HG02678 (cell line): ENCODE data around the gene L3MBTL4.

ENCODE experiments used
- ATAC-seq: cut with Tn5 transposase; IDR thresholded peaks from one replicate; pipeline ENCODE4 v1.9.1; 2021; ENCODE audit warnings: mild to moderate bottlenecking, moderate library complexity; ENCODE audit not compliant: unreplicated experiment

L3MBTL4 gene

DNA sequence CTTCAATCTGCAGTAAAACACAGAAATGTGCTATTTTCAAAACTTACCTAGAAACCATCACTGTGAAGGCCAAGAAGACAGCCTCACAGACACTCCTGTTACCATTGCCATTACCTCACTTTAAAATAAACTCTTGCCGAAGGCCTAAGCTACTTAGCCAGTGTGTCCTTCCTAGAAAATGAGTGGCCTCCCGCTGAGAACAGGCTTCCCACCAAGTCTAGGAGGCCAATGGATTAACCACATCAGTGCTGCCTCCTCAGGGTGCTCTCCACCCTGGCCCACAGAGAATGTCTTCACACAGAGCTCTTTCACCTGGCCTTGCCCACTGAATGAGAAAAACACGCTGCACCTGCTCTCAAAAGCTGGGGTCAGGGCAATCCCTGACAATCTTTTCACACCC, 47.5 kb downstream of the L3MBTL4 start:
- no peak for ATAC-seq

DNA sequence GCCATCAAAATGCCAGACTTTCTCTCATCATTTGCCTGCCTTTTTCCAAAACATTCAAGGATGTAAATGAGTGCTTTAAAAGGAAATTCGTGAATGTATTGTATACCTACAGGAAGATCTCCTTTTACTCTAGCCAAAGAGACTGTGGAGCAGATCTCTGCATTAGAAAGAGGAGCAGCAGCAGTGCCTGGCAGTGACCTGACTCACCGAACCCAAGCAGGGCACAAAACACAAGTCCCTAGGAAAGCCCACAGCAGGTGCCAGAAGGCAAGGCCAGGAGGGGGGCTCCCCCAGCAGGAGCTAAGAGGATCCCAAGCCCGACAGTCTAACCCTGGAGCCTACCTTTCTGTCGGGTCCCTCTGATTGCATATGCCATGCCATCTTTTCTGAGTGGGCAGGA, 47.9 kb downstream of the L3MBTL4 start:
- ATAC-seq: no peak

DNA sequence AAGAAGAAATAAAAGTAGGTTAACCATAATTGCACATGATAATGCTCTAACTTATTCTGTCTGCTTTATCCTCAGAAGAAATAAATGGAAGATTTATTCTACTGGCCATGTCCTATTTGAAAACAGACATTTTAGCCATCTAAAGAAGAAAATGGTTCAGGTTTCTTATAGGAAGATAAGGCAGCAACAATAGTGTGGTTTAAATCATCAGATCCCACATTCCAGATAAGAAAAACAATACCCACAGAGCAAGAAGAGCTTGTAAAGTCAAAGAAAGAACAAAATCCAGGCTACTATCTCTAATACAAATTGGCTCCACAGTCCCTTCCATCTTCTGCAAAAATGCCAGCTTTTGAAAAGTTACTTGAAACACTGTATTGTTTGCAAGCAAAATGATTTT, 49.3 kb downstream of the L3MBTL4 start:
- ATAC-seq: no peak

DNA sequence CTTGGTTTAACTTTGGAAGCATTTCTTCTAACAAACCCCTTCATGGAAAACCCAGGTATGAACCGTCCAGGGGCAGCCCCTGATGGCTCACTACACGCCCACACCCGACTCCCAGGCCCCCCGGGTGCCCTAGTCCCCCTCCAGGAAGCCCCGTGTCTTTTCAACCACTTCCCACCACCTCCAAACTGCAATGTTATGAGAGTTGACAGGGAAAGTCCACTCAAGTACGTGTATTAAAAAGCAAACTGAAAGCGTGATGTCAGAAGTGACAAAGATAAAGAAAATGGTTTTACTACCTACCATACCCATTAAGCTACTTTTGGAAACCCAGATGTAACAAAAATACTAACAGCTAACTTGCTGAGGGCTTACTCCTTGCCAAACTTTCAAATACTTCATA, 51.5 kb downstream of the L3MBTL4 start:
- ATAC-seq: peak; percentile 63

DNA sequence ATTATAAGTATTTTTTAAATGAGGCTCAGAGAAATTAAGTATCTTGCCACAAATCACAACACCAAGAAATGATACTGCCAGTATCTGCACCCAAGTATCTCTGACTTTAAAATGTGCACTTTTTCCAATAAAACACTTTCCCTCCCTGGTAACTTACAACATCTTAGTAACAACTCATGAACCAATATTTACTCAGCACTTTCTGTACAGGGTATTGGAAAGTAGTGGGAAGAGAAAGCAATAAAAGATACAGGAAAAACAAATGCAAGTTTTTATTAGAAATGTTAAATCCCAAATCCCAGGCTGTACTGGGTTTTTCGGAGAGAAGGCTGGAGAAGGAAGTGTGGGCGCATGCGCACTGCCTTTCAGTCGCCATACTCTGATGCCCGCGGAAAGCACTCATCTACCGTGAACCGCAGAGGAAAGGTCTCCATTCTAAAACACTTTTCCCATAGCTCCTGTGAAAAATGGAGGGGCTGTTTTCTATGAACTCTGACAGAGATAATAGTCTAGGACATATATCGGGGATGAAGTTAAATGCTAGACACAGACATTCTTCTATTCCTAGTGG, 52.1 kb downstream of the L3MBTL4 start:
- ATAC-seq: no peak

DNA sequence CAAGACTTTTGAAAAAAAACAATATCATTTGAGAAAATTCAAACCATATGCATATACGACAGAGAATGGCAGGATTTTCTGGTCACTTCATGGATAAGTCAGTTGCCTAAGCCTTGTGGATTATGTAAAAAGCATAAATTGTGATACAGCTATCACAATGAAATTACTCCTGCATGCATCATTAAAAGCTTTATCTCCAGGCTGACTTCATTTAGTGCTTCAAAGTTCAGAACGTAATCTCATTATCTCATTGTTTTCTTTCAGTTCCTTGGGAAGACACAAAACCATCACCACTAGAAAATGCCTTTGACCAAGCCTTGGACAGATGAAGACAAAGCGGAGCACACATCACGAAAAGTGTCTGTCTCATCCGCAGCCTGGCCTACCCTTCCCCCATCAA, 57.0 kb downstream of the L3MBTL4 start:
- no peak for ATAC-seq

DNA sequence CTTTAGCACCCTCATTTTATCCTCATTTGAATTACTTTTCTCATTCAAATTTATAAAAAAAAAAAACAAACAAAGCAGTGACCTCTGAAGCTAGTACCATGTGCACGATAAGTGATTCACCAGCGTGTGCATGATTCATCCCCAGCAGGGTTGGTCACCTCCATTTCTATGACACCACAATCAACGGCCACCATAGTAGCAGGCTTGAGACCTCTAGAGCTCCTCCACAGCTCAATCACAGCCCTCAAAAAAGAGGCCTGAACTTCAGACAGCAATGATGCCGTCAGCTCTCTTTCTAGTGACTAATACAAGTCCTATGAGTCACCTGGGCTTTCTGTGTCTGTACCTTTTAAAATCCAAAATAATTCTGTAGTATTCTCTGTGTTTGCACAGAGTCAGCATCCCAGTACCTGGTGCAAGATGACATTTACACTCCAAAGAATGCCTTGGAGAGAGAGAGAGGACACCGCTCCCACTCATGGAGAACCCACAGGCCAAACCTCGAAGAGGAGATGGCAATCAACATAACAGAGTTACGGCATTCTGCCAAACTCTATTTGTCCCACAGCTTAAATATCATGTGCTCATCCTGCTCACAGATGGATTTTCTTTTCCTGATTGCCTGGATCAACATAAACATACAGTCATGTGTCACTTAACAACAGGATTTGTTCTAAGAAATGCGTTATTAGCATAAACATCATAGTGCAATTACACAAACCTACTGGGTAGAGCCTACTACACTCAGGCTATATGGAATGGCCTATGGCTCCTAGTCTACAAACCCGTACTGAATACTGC, 58.7 kb downstream of the L3MBTL4 start:
- ATAC-seq: no peak

DNA sequence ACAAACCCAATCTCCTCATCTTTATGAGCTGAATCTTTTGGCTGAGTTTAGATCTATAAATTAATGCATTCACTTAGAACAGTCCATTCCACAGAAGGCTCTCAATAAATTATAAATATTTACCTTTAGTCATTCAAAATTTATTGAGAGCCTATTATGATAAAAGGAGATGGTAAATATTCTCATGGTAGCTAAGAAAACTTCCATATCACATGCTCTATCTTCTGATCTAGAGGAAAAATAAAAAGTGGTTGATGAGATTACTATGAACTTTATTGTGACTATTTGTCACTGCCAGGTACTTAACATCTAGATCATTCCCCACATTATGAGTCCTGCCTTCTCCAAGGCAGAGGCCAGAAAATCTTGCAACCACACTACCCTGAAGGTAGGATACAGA, 62.4 kb downstream of the L3MBTL4 start:
- no peak for ATAC-seq

DNA sequence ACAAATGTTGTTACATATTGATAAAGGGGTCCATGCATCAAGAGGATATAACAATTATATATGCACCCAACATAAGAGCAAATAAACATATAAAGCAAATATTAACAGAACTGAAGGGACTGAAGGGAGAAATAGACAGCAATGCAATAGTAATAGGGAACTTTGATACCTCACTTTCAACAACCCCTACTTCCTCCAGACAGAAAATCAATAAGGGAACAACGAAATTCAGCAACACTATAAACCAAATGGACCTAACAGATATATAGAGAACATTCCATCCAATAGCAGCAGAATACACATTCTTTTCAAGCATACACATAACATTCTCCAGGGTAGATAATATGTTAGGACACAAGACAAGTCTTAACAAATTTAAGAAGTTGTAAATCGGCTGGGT, 71.7 kb downstream of the L3MBTL4 start:
- no peak for ATAC-seq

DNA sequence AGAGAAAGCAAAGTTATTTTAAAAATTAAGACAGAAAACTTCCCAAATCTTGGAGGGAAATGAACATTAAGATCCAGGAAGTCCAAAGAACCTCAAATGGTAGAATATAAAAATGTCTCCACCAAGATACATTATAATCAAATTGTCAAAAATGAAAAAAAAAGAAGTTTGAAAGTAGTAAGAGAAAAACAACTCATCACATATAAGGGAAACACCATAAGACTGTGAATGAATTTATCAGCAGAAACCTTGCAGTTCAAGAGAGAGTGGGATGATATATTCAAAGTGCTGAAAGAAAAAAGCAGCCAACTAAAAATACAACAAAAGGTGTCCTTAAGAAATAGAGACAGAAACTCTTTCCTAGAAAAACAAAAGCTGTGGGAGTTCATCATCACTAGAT, 73.0 kb downstream of the L3MBTL4 start:
- ATAC-seq: no peak

DNA sequence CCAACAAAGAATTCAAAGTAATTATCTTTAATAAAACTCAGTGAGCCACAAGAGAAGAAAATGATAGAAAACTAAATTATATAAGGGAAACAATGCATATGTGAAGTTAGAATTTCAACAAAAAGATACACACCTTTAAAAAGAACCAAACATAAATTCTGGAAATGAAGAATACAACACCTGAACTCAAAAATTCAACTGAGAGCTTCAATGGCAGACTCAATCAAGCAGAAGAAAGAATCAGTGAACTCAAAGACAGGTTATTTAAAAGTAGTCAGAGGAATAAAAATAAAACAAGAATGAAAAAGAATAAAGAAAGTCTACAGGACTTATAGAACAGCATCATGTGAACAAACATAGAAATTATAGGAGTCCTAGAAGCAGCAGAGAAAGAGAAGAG, 73.4 kb downstream of the L3MBTL4 start:
- no peak for ATAC-seq

DNA sequence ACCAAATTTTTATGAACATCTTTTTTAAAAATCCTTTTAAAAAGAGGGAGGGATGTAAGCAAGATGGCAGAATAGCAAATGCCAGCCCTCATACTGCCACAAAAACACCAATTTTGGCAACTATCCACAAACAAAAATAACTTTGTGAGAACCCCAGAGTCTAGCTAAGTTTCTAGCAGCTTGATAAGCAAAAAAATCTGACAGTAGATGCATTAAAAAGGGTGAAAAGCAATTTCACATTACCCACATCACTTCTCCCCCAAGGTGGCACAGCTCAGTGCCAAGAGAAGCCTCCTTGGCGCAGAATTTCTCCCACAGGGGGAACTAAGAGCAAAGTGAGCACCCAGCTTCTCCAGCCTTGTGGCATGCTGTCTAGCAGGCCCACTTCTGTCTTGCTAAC, 74.6 kb downstream of the L3MBTL4 start:
- ATAC-seq: no peak

DNA sequence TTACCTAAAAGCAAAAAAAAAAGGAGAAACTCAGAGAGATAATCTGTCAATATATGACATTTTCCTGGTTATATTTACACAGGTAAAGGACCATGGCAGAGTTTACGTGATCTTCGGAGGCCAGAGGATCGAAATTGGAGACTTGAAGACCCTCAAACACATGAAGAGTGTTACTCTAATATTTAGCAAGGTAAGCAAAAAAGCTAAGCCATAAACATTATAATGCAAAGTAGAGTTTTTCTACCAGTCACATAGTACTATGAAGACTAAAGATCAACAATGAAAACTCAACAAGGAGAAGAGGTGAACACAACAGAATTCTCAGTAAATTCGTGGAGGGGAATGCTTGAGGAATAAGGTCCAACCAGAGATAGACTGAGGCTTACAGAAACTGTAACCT, 78.5 kb downstream of the L3MBTL4 start:
- ATAC-seq: no peak

DNA sequence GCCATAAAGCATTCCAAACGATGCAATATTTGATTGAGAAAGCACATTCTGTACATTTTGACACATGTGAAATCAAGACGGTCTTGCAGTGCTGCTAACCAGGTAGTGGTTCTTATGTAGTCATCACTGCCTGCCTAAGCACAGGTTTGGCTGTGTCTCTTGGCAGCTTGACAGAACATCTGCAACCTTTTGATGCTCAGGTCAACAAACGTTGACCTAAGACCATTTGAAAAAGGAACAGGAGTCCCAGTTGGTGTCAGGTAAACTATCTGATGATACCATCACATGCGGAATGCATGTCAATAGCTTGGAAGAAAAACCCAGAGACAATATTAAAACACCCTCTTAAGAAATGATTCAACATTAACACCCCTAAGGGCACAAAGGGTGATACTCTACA, 80.7 kb downstream of the L3MBTL4 start:
- no peak for ATAC-seq

DNA sequence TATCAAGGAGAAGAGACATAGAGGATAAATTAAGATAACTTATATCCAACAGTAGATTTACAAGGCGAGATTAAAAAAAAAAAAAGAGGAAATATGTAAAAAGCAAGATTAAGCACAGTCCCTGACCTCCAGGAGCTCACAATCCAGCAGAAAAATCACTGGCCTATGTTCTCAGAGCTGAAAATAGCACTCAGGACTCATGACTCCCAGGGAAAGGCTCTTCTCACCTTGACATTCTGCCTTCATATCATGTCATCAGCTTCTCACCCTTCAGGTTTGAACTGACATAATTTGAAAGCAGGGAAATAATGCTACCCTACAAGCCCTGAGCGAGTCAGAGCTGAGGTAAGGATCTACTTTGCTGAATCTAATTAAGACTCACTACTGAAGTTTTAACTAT, 82.8 kb downstream of the L3MBTL4 start:
- ATAC-seq: no peak

DNA sequence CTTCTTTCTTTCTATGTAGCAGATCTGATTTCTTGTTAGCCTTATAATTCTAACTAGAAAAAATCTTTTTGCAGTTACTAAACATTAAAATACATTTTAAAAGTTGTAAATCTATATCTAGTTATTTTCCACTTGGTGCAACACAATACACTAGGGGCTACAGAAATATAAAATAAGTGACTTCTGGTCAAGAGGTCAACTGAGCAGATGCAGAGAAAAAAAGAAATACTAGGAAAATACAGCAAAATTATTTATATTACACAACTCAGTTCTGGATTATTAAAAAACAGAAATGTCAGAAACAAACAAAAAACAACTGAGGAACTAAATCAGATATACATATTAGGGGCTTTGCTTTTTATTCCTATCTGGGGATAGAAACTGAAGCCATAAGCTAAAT, 83.9 kb downstream of the L3MBTL4 start:
- no peak for ATAC-seq

DNA sequence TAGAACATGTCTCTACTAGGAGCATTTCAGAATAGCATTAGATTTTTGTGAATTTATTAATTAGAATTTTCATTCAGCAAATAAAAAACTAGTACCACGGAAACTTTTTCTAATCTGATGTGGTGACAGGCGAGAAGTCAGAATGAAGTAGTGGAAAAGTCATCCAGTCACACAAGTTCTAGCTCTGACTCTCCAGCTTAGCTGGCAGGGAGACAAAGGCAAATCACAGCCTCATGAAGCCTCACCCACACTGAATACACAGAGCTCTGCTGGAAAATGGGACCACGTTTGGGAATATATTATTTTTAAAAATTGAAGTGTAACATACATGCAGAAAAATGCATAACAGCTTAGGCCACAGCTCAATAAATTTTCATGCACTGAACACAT, 86.1 kb downstream of the L3MBTL4 start:
- ATAC-seq: no peak

DNA sequence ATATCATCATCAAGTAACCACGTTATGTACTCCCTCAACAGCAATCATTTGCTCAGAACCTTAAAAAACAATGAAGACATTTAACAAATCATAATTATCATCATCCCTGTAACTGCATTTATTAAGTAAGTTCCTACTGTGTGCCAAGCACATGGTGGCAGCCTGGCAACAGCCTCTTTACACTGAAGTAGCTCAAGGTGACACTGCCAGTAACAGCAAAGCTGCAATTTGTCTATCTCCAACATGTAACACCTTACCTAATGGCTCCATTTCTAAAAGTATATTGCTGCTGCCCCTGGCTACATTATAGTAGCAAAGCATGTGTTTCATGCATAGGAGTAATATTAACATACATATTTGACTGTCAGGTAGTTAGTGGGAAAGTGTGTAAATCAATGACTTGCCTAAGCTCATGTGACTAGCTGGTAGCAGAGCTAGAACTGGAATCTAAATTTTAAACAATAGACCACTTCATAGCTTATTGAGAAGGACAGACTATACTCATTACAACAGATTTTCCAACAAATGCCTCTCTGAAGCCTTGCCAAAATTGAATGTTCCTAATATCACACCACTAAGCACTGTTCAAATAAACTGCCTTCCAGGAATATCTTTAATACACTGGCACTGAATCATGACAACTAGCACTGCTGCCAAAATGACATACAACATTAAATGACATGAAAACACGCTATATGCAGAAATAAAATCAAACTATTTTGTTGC, 86.7 kb downstream of the L3MBTL4 start:
- no peak for ATAC-seq

DNA sequence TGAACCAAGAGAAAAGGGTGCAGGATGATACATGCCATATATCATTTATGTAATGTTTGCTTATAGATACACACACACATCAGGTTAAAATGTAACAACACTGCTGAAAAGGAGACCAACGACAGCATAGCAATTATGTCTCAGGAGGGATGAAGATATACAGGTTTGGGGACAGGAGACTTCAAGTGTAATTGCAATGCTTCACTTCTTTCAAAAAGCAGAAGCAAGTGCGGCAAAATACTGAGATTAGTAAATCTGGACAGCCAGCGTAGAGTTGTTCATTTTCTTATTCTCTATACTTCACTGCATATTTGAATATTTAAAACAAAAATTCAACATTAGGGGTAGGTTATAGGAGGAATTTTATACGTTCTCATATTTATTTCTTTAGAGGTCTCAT, 87.2 kb downstream of the L3MBTL4 start:
- ATAC-seq: no peak

DNA sequence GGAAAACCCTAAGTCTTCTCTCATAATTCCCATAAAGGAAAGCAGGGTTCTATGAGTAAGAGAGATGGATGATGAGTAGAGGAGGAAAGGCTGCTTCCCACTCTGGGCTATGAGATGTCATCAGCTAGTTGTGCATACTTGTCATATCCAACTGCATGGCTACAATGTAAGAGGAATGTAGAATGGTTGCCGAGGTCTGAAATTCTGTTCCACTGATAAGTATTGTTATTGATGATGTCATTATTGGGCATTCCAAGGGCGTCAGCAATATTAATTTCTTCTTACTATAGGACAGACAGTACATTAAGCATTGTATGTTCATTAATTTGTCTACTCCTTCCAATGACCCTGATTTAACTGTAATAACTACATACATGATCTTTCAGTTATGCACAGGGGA, 88.1 kb downstream of the L3MBTL4 start:
- ATAC-seq: no peak

DNA sequence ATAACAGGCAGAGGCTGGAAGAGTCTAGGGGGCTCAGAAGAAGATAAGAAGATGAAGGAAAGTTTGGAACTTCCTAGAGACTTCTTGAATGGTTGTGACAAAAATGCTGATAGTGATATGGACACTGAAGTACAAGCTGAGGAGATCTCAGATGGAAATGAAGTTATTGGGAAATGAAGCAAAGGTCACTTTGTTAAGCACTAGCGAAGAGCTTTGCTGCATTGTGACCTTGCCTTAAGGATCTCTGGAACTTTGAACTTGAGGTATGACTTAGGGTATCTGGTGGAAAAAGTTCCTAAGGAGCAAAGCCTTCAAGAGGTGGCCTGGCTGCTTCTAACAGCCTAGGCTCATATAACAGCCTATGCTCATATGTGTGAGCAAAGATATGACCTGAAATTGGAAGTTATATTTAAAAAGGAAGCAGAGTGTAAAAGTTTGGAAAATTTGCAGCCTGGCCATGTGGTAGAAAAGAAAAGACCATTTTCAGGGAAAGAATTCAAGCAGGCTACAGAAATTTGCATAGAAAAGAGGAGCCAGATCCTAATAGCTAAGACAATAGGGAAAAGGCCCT, 91.3 kb downstream of the L3MBTL4 start:
- no peak for ATAC-seq
